GM19463 (cell line): ENCODE measurements around the gene OR2B2.

ENCODE experiments used
- ATAC-seq: cut with Tn5 transposase; IDR thresholded peaks from one replicate; pipeline ENCODE4 v1.9.1; 2021; ENCODE audit warnings: mild to moderate bottlenecking, moderate library complexity; ENCODE audit not compliant: unreplicated experiment

Gene OR2B2

GRCh38 chr6:27867945-27868300 is 44.3 kb downstream of the OR2B2 start:
- no peak for ATAC-seq

GRCh38 chr6:27867051-27867944 is 44.9 kb downstream of the OR2B2 start:
- no peak for ATAC-seq

DNA sequence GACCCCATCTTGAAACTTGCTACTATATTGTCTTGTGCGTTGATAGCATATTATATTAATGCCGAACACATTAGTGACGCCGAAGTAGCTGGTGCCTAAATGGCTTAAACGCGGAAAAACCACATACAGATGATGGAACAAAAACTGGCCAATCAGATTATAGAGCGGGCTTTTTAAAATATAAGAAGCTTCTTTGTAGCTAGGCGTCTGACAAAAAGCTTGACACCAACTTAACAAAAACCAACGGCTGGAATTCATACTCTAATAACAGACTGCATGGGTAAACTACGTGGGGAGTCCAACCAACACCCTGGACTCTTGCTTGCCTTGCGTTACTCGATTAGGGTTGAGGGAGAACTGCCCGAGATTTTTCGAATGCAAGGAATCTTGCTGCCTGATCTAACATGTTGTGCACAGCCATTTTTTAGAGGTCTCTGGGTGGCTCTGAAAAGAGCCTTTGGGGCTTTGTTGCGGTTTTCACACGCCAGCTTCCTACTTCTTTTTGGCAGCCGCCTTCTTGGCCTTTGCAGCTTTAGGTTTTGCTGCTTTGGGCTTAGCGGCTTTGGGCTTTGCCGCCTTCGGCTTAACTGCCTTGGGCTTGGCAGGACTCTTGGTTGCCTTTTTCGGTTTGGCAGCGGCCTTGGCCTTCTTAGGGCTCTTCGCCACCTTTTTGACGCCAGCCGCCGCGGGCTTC is 45.7 kb downstream of the OR2B2 start:
- ATAC-seq, result no peak

DNA sequence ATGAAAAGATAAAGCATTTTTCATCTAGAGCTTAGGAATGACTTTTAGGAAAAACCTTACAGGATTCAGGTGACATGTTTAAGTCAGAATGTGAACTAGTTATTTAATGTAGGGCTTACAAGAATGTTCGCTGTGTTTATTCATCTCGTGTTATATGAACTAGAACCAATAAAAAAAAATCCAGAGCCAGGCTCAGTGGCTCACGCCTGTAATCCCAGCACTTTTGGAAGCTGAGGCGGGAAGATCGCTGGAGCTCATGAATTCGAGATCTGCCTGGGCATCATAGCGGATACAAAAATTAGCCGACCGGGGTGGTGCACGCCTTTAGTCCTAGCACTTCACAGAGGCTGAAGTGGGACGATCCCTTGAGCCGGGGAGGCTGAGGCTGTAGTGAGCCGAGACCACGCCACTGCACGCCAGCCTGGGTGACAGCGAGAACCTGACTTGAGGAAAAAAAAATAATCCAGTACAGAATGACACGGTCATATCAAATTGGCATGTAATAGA is 46.3 kb downstream of the OR2B2 start:
- no peak for ATAC-seq

DNA sequence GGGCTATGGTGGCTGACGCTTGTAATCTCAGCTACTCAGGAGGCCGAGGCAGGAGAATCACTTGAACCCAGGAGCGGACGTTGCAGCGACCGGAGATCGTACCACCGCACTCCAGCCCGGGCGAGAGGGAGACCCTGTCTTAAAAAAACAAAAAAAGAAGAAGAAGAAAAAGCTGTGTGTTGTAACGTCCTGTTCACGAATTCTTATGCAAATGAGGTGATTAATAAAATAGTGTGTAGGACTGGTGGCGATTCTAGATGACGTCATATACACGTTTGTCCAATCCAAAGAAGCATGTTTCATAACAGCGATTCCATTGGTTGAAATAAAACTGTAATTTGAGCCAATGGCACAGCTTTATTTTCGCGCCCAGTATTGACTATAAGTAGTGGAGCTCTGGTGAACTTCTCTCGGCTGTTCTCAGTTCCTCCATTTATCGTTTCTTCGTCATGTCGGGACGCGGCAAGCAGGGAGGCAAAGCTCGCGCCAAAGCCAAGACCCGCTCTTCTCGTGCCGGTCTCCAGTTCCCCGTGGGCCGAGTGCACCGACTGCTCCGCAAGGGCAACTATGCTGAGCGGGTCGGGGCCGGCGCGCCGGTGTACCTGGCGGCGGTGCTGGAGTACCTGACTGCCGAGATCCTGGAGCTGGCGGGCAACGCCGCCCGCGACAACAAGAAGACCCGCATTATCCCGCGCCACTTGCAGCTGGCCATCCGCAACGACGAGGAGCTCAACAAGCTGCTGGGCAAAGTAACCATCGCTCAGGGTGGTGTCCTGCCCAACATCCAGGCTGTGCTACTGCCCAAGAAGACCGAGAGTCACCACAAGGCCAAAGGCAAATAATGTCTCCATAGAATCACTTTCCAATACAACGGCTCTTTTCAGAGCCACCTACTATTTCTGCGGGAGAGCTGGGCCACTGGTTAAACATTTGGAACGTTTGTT is 47.0 kb downstream of the OR2B2 start:
- ATAC-seq, result peak; percentile 54

GRCh38 chr6:27863962-27864905 is 48.0 kb downstream of the OR2B2 start:
- ATAC-seq, result no peak

DNA sequence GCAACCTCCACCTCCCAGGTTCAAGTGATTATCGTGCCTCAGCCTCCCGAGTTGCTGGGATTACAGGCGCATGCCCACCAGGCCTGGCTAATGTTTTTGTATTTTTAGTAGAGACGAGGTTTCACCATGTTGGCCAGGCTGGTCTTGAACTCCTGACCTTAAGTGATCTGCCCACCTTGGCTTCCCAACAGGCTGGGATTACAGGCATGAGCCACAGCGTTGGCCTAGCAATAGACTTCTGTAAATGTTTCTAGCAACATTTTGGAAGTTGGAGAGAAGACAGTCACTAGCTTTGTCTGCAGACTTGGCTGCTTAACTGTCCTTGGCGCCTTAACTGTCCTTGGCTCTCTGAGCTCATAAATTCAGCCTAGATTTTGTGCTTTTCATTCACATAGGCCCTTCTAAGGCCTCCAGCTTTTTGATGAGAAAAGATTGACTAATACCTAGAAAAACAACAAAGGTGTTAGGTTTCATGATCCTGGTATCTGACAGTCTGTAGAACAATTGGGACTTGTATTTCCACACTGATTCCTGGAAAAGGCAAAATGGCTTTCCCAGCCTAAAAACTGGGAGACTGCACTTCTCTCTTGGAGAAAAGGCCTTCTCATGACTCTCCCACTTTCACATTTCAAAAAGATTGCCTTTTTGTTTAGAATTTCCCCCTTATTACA is 49.7 kb downstream of the OR2B2 start:
- no peak for ATAC-seq

DNA sequence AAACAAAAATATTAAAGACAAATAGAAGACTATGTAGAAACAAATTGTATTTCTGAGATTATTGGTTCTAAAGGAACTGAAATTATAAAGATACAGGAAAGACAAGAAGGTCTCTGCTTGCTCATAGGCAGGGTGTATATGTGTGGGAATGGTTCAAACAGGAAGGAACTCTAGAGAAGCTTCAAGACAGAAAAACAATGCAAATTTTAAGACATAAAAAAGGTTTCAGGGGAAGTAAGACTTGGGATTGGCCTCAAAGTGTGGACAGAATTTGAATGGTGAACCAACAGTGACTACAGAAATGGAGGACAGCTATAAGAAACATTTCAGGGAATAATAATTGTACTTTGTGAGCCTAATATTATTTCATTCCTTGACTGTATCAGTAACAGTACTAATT is 50.3 kb downstream of the OR2B2 start:
- no peak for ATAC-seq

- no peak for ATAC-seq
These were observed 50.8 kb downstream of the OR2B2 start for GRCh38 chr6:27861276-27861840.
